Myocyte (in vitro differentiated cells): Measurements from ENCODE around the gene TMC1. TPM values are rescaled to one million over a fixed set of nuclear protein-coding genes. Genes with fewer than 3 reads are reported as not detected.
A peak's percentile ranks its signal among the peaks of the same experiment; 100 is the strongest.
"Not testable (repeated sequence)": the region's sequence is repeated elsewhere in the genome, so short reads cannot be mapped to it uniquely, and the experiment has no call there.

Experiments
- DNase-seq: peaks from one replicate; pipeline ENCODE4 v3.0.0-alpha.2; 2012; ENCODE audit warnings: low read depth
- total RNA-seq: library from RNA; depleted of rRNA; stranded (reverse); fragments of >200 nt; gene quantifications from 2 replicates; pipeline ENCODE4 v1.2.3, GENCODE V29; 2014

Gene TMC1
- total RNA-seq, 1 donor from 2014 or later = 0.40 TPM

DNA sequence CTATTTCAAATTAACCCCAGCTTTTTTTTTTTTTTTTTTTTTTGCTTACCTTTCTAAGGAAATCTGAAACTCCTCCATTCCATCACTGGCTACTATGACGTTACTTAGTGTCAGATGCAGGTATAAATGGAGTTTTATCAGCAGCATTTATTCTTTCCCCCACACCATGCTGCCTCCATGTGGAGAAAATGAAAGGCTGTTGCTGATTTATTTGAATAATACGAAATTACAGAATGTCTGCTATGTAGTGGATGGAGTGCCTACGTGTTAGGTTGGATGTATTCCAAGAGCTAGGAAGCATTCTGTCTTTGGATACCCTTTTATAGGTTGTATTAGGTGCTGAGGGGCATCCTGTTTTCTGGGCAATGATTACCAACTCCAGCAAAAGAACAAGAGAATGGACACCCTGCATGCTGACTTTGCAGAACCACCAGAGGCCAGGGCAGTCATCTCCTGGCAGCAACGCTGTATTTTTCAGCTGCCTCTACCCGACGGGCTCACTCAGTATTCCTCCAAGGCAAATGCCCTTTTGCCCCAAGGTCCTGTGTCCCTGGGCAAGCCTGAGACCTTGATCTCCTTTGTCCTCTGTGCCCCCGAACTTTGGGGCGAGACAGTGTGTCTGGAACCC, 232.0 kb downstream of the TMC1 start:
- peak; percentile 18 for DNase-seq

DNA sequence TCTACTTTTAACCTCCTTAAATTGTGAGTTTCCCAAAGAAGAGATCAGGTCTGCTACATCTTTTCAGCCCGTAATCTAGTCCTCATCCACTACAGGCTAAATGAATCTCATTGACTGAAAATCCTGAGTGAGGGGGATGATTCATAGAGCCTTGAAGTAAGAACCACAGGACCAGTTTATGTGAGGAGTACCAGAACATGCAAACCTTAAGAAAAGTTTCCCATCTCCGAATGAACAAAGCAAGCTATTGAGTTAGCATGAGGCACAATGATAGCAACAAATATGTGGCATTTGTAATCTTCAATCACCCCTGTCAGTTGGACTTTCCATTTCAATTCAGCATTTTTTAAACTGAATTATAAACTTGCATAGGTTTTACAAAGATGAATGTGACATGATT, 234.4 kb downstream of the TMC1 start:
- no peak for DNase-seq

- DNase-seq = no peak
Measured at GRCh38 chr9:72758944-72759343, 237.5 kb downstream of the TMC1 start.

- DNase-seq = no peak
Measured at GRCh38 chr9:72763022-72763421, 241.6 kb downstream of the TMC1 start.

- no peak for DNase-seq
Measured at GRCh38 chr9:72769546-72769945, 248.1 kb downstream of the TMC1 start.

DNA sequence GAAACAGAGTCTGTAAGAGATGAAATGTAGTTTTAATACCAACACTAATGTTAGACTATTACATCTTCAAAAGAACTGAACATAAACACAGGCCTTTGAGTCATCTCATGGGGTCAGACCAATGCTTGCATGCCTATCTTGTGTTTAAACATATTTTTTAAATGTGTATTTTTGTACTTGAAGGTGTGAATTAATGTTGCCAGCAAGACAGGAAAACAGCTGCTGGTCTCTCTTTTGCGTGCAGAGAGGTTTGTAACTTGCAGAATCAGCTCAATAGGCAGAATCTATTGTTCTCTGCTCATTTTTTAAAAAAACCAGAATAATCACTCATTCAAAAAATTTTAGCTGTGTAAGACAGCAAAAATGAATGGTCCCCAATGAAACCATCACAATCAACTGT, 251.3 kb downstream of the TMC1 start:
- peak; percentile 28 for DNase-seq

- DNase-seq = peak; percentile 50
Measured at GRCh38 chr9:72773570-72773969, 252.2 kb downstream of the TMC1 start.

DNA sequence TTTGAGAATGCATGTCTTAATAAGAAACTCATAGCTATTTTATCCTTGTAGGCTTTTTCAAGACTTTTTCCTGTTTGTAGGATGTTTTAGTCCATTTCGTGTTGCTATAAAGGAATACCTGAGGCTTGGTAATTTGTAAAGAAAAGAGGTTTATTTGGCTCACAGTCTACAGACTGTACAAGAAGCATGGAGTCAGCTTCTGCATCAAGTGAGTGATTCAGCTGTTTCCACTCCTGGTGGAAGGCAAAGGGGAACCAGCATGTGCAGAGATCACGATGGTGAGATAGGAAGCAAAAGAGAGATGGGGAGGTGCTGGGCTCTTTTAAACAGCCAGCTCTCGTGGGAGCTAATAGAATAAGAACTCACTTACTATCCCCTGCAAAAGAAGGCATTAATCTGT, 254.2 kb downstream of the TMC1 start:
- DNase-seq = no peak

GRCh38 chr9:72779614-72780013, 258.2 kb downstream of the TMC1 start:
- no peak for DNase-seq

DNA sequence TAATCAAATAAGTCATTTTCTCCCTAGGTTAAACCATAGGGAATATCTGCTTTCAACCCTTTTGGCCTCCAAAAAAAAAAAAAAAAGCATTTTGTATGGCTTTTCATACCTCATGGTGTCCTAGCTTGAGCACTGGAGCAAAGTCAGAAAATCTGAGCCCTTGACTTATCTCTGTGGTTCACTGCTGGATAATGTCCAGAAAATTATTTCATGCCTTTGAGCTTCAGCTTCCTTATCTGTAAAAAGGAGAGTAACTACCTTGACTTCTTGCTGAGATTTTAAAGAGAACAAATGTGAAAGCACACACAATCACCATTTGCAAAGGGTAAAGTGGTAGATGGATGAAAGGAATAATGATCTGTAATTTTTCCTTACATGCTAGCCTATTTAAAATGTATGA, 265.5 kb downstream of the TMC1 start:
- no peak for DNase-seq

GRCh38 chr9:72788966-72789735, 267.7 kb downstream of the TMC1 start:
- peak; percentile 33 for DNase-seq

- DNase-seq = no peak
Measured at GRCh38 chr9:72789885-72790284, 268.5 kb downstream of the TMC1 start.

- no peak for DNase-seq
Measured at GRCh38 chr9:72790989-72791388, 269.6 kb downstream of the TMC1 start.

- no peak for DNase-seq
Measured at GRCh38 chr9:72791436-72791835, 270.0 kb downstream of the TMC1 start.

- DNase-seq = no peak
Measured at GRCh38 chr9:72794946-72795345, 273.5 kb downstream of the TMC1 start.

- no peak for DNase-seq
Measured at GRCh38 chr9:72800328-72800994, 279.1 kb downstream of the TMC1 start.

GRCh38 chr9:72805238-72805637, 283.8 kb downstream of the TMC1 start:
- no peak for DNase-seq

GRCh38 chr9:72806313-72806809, 285.0 kb downstream of the TMC1 start:
- not testable (repeated sequence) for DNase-seq

GRCh38 chr9:72807765-72808445, 286.5 kb downstream of the TMC1 start:
- no peak for DNase-seq

DNA sequence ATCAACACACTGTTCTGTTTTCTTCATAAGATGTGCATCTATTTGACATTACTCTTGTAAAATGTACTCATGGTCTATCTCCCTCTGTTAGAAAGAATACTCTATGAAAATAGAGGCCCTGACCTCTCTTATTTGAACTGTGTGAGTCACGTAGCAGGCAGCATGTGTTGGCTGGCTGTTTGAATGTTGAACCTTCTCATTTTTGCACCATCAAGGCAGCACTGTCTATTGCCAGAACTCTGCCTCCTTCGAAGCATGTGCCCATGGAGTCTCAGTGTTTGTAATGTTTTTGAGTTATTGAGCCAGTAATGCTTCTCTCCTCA, 287.0 kb downstream of the TMC1 start:
- DNase-seq = no peak

GRCh38 chr9:72809586-72809985, 288.2 kb downstream of the TMC1 start:
- peak; percentile 41 for DNase-seq
